Muscle layer of duodenum (tissue), 2 donors: ENCODE measurements around the gene CPSF3.

Source experiments
- H3K27ac ChIP-seq: one replicate; pipeline ENCODE4 v1.7.0; 2013; ENCODE audit warnings: mild to moderate bottlenecking, low read length
- H3K27me3 ChIP-seq: one replicate; pipeline ENCODE4 v1.7.0; 2013; ENCODE audit warnings: low read depth, mild to moderate bottlenecking, control low read depth, low read length
- H3K36me3 ChIP-seq, 2 donors: one replicate each; pipeline ENCODE4 v1.7.0; 2013; ENCODE audit warnings: low read length in 2 of 2, control low read depth in 1 of 2, mild to moderate bottlenecking in 1 of 2; ENCODE audit not compliant: insufficient read depth in 2 of 2, control insufficient read depth in 1 of 2
- H3K4me1 ChIP-seq, 2 donors: one replicate each; pipeline ENCODE4 v1.7.0; 2013; ENCODE audit warnings: low read length in 2 of 2, mild to moderate bottlenecking in 2 of 2, control low read depth in 1 of 2, moderate library complexity in 1 of 2; ENCODE audit not compliant: insufficient read depth in 2 of 2, control insufficient read depth in 1 of 2
- H3K4me3 ChIP-seq, 2 donors: one replicate each; pipeline ENCODE4 v1.7.0; 2013; ENCODE audit warnings: low read length in 2 of 2, low read depth in 1 of 2, mild to moderate bottlenecking in 1 of 2
- H3K9me3 ChIP-seq, 2 donors: one replicate each; pipeline ENCODE4 v1.7.0; 2013; ENCODE audit warnings: low read length in 2 of 2, control low read depth in 1 of 2, mild to moderate bottlenecking in 1 of 2; ENCODE audit not compliant: control insufficient read depth in 1 of 2
- donor health status: healthy.

Gene CPSF3

GRCh38 chr2:9398881-9399780 lies 24.3 kb upstream of the CPSF3 start:
- Histone ChIP-seq H3K27me3 (no peaks in the 10 kb centered on the region), H3K4me1 (peaks cover 3 to 19% of the 10 kb centered on the region in 2 donors), H3K36me3 (peaks cover 13 to 32% of the 10 kb centered on the region in 2 donors), H3K27ac (peak overlapping the region; percentile 31), H3K4me3 (no peak overlapping the region), H3K9me3 (no peaks in the 10 kb centered on the region)

DNA sequence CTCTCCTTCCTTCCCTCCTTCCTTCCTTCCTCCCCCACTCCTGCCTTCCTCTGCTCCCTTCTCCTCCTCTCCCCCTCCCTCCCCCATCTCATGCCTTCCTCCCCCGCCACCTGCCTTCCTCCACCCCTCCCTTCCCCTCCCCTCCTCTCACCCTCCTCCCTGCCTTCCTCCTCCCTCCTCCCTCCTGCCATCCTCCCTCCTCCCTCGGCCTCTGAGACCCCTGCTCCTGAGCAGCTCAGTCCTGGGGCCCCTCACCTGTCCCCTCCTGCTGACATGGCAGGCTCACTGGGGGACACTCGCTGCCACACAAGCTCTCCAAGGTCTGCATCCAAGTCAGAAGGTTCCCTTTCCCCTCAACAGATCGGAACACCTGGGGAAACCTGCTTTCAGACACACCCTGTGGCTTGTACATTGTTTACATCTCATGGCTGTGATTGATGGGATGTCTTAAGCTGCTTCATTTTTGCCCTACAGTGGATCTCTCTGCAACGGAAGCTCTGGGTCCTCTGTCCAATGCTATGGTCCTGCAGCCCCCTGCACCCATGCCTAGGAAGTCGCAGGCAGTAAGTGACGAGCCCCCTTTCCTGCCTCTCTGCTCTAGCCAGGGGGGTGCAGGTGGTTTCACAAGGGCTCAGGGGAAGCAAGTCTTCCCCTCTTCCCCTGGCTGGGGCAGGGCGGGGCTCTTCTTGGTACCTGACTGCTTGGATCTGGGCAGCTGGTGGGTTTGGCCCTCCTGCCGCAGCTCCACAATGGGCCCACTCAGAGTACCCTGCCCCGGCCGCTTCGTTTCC lies 23.0 kb upstream of the CPSF3 start:
- H3K27ac ChIP-seq = no peak overlapping the region
- peaks cover 6 to 24% of the 10 kb centered on the region in 2 donors for H3K4me1 ChIP-seq
- no peaks in the 10 kb centered on the region for H3K9me3 ChIP-seq
- H3K4me3 ChIP-seq = no peak overlapping the region
- H3K27me3 ChIP-seq = no peaks in the 10 kb centered on the region
- H3K36me3 ChIP-seq = peaks cover 5 to 28% of the 10 kb centered on the region in 2 donors

- Histone ChIP-seq H3K36me3 (peaks cover 5 to 28% of the 10 kb centered on the region in 2 donors), H3K4me1 (peaks cover 6 to 24% of the 10 kb centered on the region in 2 donors), H3K4me3 (no peak overlapping the region), H3K9me3 (no peaks in the 10 kb centered on the region), H3K27me3 (no peaks in the 10 kb centered on the region), H3K27ac (no peak overlapping the region)
Measured at GRCh38 chr2:9401059-9401547, 22.4 kb upstream of the CPSF3 start.

- no peaks in the 10 kb centered on the region for H3K27me3 ChIP-seq
- no peaks in the 10 kb centered on the region for H3K9me3 ChIP-seq
- no peak overlapping the region for H3K27ac ChIP-seq
- H3K4me3 ChIP-seq = no peak overlapping the region
- H3K4me1 ChIP-seq = peaks cover 6 to 27% of the 10 kb centered on the region in 2 donors
- H3K36me3 ChIP-seq = peaks cover 5 to 28% of the 10 kb centered on the region in 2 donors
Measured at GRCh38 chr2:9401646-9402371, 21.6 kb upstream of the CPSF3 start.

DNA sequence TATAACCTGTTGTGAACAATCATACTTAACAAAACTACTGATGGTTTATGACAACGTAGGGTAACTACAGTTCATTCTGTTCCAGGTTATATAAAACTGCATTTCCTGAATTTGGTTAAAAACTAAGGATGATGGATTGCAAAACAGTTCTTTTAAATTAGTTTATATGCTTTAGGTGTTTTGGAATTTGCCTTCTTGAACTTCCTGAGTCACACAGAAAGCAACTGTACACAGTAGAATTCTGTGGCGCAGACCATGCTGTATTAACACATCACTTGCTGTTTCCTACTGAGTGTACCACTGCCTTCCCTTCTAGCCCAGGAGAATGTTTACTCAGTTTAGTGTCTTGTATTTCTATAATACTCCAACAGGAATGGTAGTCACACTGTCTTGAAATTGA lies 19.5 kb upstream of the CPSF3 start:
- Histone ChIP-seq H3K27me3 (no peaks in the 10 kb centered on the region), H3K36me3 (peaks cover 10 to 28% of the 10 kb centered on the region in 2 donors), H3K27ac (no peak overlapping the region)

GRCh38 chr2:9404451-9404850 lies 19.0 kb upstream of the CPSF3 start:
- Histone ChIP-seq H3K4me3 (no peak overlapping the region), H3K4me1 (peaks cover 6 to 33% of the 10 kb centered on the region in 2 donors), H3K27me3 (no peaks in the 10 kb centered on the region), H3K36me3 (peaks cover 14 to 28% of the 10 kb centered on the region in 2 donors), H3K27ac (no peak overlapping the region), H3K9me3 (no peaks in the 10 kb centered on the region)

More for the DNA sequence above, 19.5 kb upstream of the CPSF3 start:
- no peak overlapping the region for H3K4me3 ChIP-seq
- H3K4me1 ChIP-seq = peaks cover 6 to 37% of the 10 kb centered on the region in 2 donors
- H3K9me3 ChIP-seq = no peaks in the 10 kb centered on the region

DNA sequence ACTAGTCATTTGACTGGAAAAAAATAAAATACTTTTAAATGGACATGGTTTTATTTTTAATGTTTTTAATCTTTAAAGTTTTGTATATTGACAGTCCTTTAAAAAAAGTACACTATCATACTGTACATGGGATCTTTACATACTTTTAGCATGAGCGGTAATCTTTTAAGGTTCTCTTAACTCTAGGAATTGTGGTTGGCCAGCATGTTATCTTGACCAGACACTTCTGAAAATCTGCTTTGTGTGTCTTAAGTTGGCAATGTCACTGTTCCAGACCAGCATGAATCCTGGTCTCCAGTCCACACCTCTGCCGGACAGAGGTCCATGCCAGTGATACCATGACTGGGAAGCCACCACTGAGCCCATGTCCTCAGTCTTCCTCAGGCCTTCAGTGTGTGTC lies 17.8 kb upstream of the CPSF3 start:
- no peak overlapping the region for H3K27ac ChIP-seq
- H3K4me1 ChIP-seq = peaks cover 6 to 33% of the 10 kb centered on the region in 2 donors
- H3K4me3 ChIP-seq = no peak overlapping the region
- H3K9me3 ChIP-seq = no peaks in the 10 kb centered on the region
- H3K36me3 ChIP-seq = peaks cover 18 to 25% of the 10 kb centered on the region in 2 donors
- H3K27me3 ChIP-seq = no peaks in the 10 kb centered on the region

DNA sequence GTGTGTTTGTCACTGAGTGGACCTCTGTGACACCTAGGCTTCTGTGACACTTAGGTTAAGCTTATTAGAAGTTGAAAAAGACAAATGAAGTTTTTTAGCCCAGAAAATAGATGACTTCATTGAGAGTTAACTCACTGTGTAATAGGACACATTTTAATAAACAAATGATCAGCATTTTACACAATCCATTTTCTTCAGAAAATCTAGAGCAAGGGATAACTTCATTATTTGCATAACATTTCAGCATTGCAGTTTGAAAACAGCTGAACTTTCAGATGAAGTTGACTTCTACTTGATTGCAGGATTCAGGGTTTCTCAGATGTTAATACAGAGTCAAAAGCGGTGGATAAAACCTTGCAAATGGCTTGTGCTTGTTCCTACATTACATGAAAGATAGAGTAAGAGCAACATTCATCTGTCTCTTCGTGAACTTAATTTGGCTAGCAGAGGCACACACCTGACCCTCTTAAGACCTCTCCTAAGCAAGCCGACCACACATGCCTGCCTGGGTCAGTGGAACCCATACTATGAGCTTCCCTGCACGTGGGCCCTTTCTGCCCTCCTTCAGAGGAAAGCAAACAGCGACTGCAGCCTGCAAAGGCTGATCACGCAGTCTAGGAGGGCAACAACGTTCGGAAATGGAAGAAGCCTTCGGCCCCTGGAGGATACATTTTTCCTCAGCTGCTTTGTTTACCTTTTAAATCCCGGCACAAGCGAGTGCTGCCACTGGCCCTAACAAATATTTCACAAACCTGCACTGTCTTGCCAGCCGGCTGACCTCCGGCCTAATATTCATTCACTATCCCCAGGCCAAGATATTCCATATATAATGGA lies 16.7 kb upstream of the CPSF3 start:
- H3K27ac ChIP-seq = no peak overlapping the region
- no peaks in the 10 kb centered on the region for H3K9me3 ChIP-seq
- H3K27me3 ChIP-seq = no peaks in the 10 kb centered on the region
- H3K4me3 ChIP-seq = no peak overlapping the region
- H3K36me3 ChIP-seq = peaks cover 18 to 23% of the 10 kb centered on the region in 2 donors
- H3K4me1 ChIP-seq = peaks cover 6 to 33% of the 10 kb centered on the region in 2 donors

DNA sequence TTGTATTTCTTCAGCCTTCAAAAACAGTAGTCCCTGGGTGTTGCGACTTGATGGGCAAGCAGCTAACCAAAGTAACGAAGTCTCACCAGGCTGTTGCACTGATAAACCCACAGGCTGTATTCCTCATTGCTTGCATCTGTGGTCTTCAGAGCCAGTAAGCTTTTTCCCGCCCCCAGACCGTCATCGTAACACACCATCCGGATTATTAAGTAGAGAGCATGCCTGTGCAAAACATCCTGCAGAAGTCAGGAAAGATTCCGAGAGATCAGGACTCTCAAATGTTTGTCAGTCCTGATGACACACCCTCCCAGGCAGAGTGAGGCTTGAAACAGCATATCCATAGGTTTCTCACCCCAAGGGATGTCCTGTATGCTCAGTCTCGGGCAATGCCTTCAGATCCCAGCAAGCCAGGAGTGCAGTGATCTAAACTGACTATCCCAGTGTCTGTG lies 16.1 kb upstream of the CPSF3 start:
- peaks cover 19 to 21% of the 10 kb centered on the region in 2 donors for H3K36me3 ChIP-seq
- H3K4me1 ChIP-seq = peaks cover 6 to 33% of the 10 kb centered on the region in 2 donors
- no peaks in the 10 kb centered on the region for H3K27me3 ChIP-seq
- no peaks in the 10 kb centered on the region for H3K9me3 ChIP-seq
- H3K27ac ChIP-seq = no peak overlapping the region
- H3K4me3 ChIP-seq = no peak overlapping the region

- Histone ChIP-seq H3K27ac (no peak overlapping the region), H3K9me3 (no peaks in the 10 kb centered on the region), H3K27me3 (no peaks in the 10 kb centered on the region), H3K4me1 (peaks cover 6 to 23% of the 10 kb centered on the region in 2 donors), H3K36me3 (peaks cover 11 to 25% of the 10 kb centered on the region in 2 donors), H3K4me3 (no peak overlapping the region)
Measured at GRCh38 chr2:9408641-9409151, 14.8 kb upstream of the CPSF3 start.
